Endodermal cell (in vitro differentiated cells): ENCODE results near the gene PRKG2. TPM values are rescaled to one million over a fixed set of nuclear protein-coding genes. Genes with fewer than 3 reads are reported as not detected.
A peak's percentile ranks its signal among the peaks of the same experiment; 100 is the strongest.

ENCODE experiments used
- DNase-seq: peaks from one replicate; pipeline ENCODE4 v3.0.0-alpha.2; 2017
- H3K27ac ChIP-seq: 2 replicates; pipeline ENCODE4 v1.5.1; 2013; ENCODE audit warnings: mild to moderate bottlenecking, low read depth, low read length, moderate library complexity
- H3K27me3 ChIP-seq: 2 replicates; pipeline ENCODE4 v1.6.1; 2013; ENCODE audit warnings: mild to moderate bottlenecking, low read length, moderate library complexity; ENCODE audit not compliant: insufficient read depth, control insufficient read depth, poor library complexity, severe bottlenecking
- H3K36me3 ChIP-seq: 2 replicates; pipeline ENCODE4 v1.7.0; 2013; ENCODE audit warnings: mild to moderate bottlenecking, low read length, moderate library complexity; ENCODE audit not compliant: control insufficient read depth, insufficient read depth
- H3K4me1 ChIP-seq: one replicate; pipeline ENCODE4 v1.7.0; 2013; ENCODE audit warnings: low read length; ENCODE audit not compliant: control insufficient read depth, insufficient read depth
- H3K4me3 ChIP-seq: 2 replicates; pipeline ENCODE4 v1.5.1; 2013; ENCODE audit warnings: mild to moderate bottlenecking, low read length, moderate library complexity
- H3K9ac ChIP-seq: 2 replicates; pipeline ENCODE4 v1.6.1; 2013; ENCODE audit warnings: mild to moderate bottlenecking, low read length, moderate library complexity; ENCODE audit not compliant: poor library complexity, severe bottlenecking; ENCODE audit errors: extremely low read depth
- H3K9me3 ChIP-seq: 2 replicates; pipeline ENCODE4 v1.6.1; 2013; ENCODE audit warnings: mild to moderate bottlenecking, low read length, moderate library complexity; ENCODE audit not compliant: control insufficient read depth
- H3K27ac Mint-ChIP-seq: 2 replicates; pipeline ENCODE4 v1.8.0; 2020; ENCODE audit warnings: mixed read lengths
- H3K27me3 Mint-ChIP-seq: 2 replicates; pipeline ENCODE4 v1.8.0; 2021; ENCODE audit warnings: mild to moderate bottlenecking, mixed read lengths; ENCODE audit not compliant: insufficient read depth
- H3K36me3 Mint-ChIP-seq: 2 replicates; pipeline ENCODE4 v1.8.0; 2020; ENCODE audit warnings: low read depth, mixed read lengths
- H3K4me1 Mint-ChIP-seq: 2 replicates; pipeline ENCODE4 v1.8.0; 2020; ENCODE audit warnings: mixed read lengths
- H3K4me3 Mint-ChIP-seq: 2 replicates; pipeline ENCODE4 v1.8.0; 2020; ENCODE audit warnings: mild to moderate bottlenecking, moderate library complexity, mixed read lengths
- H3K9me3 Mint-ChIP-seq: 2 replicates; pipeline ENCODE4 v1.8.0; 2020; ENCODE audit warnings: mild to moderate bottlenecking, mixed read lengths
- WGBS, 2 experiments: methylation state at CpG; one replicate each; pipeline versions ENCODE4 v1.1.5 to v1.1.7; 2013; ENCODE audit warnings: missing lambda C conversion rate in 2 of 2, mixed read lengths in 1 of 2; ENCODE audit not compliant: insufficient coverage in 1 of 2, insufficient read length in 1 of 2; 5-methylcytosine and 5-hydroxymethylcytosine counted together
- long read RNA-seq, 4 experiments: library from polyadenylated mRNA in 2 of 4; library from RNA in 1 of 4; library from capped mRNA in 1 of 4; stranded (forward) in 3 of 4; unstranded in 1 of 4; transcript quantifications; one replicate each; pipeline ENCODE4 v2.0.0, GENCODE V29; 2020 to 2021; ENCODE audit warnings: inconsistent platforms in 1 of 4
- polyA plus RNA-seq, 2 experiments: library from polyadenylated mRNA; stranded (reverse); fragments of 50-300 nt; gene quantifications; one replicate each; pipeline ENCODE4 v1.2.3, GENCODE V29; 2013
- total RNA-seq, 2 donors: library from RNA; stranded (reverse); fragmentation: NEBNext Ultra II Directional in 1 of 2; extraction: Animal tissue kit (Norgen Biotek cat#: 25700) in 1 of 2; gene quantifications; 2 replicates in 1 of 2; 3 replicates in 1 of 2; pipeline ENCODE4 v1.2.1, GENCODE V29; 2021
- TF ChIP-seq, protein P1 (sequence below): fragments of 200-600 bp; sonication (generic); conservative IDR thresholded peaks from 2 replicates; pipeline ENCODE4 v1.5.0; 2021; ENCODE audit warnings: antibody characterized with exemption, mild to moderate bottlenecking

PRKG2 gene, protein sequence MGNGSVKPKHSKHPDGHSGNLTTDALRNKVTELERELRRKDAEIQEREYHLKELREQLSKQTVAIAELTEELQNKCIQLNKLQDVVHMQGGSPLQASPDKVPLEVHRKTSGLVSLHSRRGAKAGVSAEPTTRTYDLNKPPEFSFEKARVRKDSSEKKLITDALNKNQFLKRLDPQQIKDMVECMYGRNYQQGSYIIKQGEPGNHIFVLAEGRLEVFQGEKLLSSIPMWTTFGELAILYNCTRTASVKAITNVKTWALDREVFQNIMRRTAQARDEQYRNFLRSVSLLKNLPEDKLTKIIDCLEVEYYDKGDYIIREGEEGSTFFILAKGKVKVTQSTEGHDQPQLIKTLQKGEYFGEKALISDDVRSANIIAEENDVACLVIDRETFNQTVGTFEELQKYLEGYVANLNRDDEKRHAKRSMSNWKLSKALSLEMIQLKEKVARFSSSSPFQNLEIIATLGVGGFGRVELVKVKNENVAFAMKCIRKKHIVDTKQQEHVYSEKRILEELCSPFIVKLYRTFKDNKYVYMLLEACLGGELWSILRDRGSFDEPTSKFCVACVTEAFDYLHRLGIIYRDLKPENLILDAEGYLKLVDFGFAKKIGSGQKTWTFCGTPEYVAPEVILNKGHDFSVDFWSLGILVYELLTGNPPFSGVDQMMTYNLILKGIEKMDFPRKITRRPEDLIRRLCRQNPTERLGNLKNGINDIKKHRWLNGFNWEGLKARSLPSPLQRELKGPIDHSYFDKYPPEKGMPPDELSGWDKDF
- 1 to 10 TPM; 1.3 to 2.4 TPM for total RNA-seq
- 0.89 TPM for polyA plus RNA-seq (2013, experiment 1 of 2)
- 0.41 TPM for polyA plus RNA-seq (2013, experiment 2 of 2)
- long read RNA-seq, experiment 1: 0 reads
- long read RNA-seq, experiment 2: 0 reads
- long read RNA-seq, experiment 3, partial matches to known transcripts: 1 of 9 reads
- long read RNA-seq, experiment 3, other reads (novel, unspliced or antisense): 6 of 9 reads
- long read RNA-seq, experiment 4, partial matches to known transcripts: 0 of 1 reads
- long read RNA-seq, experiment 4, other reads (novel, unspliced or antisense): 1 of 1 reads

DNA sequence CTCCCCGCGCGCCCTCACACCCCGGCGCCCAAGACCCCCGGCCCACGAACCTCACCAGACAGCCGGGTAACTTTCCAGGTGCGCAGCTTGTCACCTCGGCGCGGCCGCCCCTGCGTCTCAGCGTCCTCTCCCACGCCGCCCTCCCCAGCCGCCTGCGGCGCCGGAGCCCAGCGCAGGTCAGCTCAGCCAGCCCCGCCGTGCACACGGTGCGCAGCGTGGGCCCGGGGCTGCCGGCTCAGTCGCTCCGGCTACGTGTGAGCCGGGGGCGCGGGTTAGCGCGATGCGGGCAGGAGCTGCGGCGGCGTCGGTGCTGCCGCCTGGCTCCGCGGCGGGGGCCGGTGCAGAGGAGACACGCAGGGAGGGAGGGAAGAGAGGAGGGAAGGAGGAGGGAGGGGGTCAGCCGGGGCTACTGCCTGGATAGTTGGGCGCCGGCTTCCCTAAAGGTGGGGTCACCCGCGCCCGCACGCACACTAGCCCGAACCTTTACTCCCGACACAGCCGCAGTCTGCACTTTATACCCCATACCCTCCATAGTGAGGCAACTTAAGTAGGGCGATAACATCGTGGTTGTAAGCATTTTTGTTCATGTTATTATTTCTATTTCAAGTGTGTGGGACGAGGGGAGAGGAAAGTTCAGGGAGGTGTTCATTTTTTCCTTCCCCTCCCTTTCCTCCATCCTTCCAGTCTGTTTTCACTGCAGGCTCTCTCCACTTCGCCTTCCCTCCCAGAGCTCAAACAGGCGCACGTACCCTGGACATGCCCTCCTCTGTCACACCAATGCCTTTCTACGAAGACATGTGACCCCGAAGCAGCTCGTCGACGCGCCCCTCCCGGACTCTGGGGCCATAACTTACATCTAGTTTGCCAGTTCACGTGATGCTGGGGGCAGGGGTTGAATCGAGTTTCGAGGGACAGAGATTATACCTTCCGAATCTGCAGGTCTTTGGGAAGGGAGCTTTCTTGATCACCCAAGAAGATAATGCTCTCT is at the start of gene PRKG2:
TSS of gene PRKG2 (minus strand) at position 342 of the 988 bp plus-strand sequence. CDS start 10,175 bp downstream, outside the sequence.
- TF ChIP-seq, protein P1, sequence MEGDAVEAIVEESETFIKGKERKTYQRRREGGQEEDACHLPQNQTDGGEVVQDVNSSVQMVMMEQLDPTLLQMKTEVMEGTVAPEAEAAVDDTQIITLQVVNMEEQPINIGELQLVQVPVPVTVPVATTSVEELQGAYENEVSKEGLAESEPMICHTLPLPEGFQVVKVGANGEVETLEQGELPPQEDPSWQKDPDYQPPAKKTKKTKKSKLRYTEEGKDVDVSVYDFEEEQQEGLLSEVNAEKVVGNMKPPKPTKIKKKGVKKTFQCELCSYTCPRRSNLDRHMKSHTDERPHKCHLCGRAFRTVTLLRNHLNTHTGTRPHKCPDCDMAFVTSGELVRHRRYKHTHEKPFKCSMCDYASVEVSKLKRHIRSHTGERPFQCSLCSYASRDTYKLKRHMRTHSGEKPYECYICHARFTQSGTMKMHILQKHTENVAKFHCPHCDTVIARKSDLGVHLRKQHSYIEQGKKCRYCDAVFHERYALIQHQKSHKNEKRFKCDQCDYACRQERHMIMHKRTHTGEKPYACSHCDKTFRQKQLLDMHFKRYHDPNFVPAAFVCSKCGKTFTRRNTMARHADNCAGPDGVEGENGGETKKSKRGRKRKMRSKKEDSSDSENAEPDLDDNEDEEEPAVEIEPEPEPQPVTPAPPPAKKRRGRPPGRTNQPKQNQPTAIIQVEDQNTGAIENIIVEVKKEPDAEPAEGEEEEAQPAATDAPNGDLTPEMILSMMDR: no peak
- Mint-ChIP-seq H3K27ac (no peak within 1 kb of the TSS), H3K27me3 (peaks cover 54% of the 10 kb centered on the region), H3K4me3 (peak within 1 kb of the TSS; percentile 60), H3K9me3 (peaks cover under 1% of the 10 kb centered on the region), H3K36me3 (no peaks in the 10 kb centered on the region), H3K4me1 (peaks cover 7% of the 10 kb centered on the region)
- Histone ChIP-seq H3K36me3 (no peaks in the 10 kb centered on the region), H3K27ac (no peak within 1 kb of the TSS), H3K9ac (no peak within 1 kb of the TSS), H3K4me1 (no peaks in the 10 kb centered on the region), H3K9me3 (peaks cover 16% of the 10 kb centered on the region), H3K27me3 (peaks cover 83% of the 10 kb centered on the region), H3K4me3 (peak within 1 kb of the TSS; percentile 76)
- DNase-seq: peak; percentile 73
- 0 to 4% methylated on average over 2 to 72 of the region's 75 CpGs for WGBS, 2 experiments

DNA sequence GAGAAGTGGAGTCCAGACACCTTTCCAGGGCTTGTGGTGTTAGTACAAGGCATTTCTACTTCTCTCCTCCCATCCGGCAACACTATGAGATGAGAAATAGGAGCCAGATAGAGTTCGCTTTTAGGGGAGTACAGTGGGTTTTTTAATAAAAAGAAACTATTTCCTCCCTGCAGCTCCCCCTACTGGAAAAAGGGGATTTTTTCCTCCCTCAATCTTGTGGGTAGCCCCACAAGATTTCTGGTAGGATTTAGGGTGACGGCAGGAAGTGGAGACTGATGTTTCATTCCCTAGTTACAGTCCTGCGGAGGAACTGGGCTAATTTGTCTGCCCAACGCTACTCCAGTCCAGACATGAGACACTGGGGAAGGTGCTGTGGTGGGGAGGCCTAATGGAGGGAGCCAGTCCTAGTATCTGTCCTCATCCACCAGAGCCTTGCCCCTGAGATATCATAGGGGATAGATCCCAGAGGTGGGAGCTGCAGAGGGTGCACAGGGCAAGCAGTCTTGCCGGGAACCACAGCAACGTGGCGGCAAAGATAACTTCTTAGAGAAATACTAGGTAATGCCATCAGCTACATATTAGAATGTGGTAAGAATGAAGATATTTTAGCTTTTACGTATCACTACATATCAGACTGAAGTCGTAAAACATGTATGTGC is 45.5 kb upstream of the PRKG2 start:
- Mint-ChIP-seq H3K4me3 (no peak overlapping the region), H3K4me1 (peaks cover 4% of the 10 kb centered on the region), H3K9me3 (no peaks in the 10 kb centered on the region), H3K27ac (no peak overlapping the region), H3K27me3 (no peaks in the 10 kb centered on the region), H3K36me3 (no peaks in the 10 kb centered on the region)
- DNase-seq: peak; percentile 66
- Histone ChIP-seq H3K9me3 (no peaks in the 10 kb centered on the region), H3K9ac (no peak overlapping the region), H3K27me3 (no peaks in the 10 kb centered on the region), H3K27ac (no peak overlapping the region), H3K36me3 (no peaks in the 10 kb centered on the region), H3K4me1 (no peaks in the 10 kb centered on the region), H3K4me3 (no peak overlapping the region)
- 88 to 90% methylated on average over 2 to 9 of the region's 10 CpGs for WGBS, 2 experiments
- TF ChIP-seq, protein P1: peak; percentile 83
